ENCODE data around the gene TPRA1.
"Not testable (repeated sequence)": the region's sequence is repeated elsewhere in the genome, so short reads cannot be mapped to it uniquely, and the experiment has no call there.

Gene TPRA1

GRCh38 chr3:127616836-127617605 is 26.5 kb upstream of the TPRA1 start:
- DNase-seq (ENCODE audit: low spot score), result no peak

GRCh38 chr3:127615631-127616305 is 25.2 kb upstream of the TPRA1 start:
- no peak for DNase-seq (ENCODE audit: low spot score)

DNA sequence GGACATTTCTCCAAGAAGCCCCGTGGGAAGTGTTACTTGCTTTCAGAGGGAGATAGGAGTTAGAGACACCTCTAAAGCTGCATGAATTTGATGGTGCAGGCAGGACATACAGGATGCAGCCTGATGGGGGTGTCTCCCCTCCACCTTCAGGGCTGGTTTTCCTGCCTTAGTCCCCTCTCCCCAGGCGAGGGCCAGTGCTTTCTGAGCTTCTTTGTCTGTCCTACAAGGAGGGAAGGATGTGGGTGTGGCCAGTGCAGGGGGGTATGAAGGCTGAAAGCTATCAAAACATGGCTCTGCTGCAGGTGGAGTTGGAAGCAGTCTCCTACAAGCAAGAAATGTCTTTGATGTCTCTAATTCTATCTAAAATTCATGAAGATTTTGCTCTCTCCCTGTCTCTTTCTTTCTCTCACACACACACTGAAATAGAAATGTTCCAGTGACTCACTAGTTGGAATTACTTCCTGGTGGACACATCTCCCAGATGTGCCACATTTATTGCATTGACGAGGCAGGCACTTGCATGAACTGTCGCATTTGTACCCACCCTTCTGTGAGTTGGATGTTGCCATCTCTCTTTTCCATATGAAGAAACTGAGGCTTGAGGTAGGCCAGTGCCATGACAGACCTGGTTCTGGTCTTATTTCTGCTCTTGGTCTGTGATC is 24.5 kb upstream of the TPRA1 start:
- no peak for DNase-seq (ENCODE audit: low spot score)

DNA sequence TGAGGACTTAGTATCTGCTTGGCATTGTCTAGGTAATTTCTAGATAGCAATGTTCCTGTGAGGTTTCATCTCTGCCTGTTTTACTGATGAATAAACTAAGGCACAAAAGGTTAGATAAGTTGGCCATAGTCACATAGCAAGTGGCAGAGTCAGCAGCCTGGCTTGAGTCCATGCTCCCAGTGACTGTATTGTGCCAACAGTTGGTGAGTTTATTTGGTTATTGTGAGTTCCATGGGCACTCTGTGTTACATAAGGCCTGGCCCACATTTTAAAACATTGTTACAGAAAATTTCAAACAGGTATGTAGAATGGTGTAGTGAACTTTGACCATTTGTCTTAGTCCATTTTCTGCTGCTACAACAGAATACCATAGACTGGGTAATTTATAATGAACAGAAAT is 22.9 kb upstream of the TPRA1 start:
- no peak for DNase-seq (ENCODE audit: low spot score)

DNA sequence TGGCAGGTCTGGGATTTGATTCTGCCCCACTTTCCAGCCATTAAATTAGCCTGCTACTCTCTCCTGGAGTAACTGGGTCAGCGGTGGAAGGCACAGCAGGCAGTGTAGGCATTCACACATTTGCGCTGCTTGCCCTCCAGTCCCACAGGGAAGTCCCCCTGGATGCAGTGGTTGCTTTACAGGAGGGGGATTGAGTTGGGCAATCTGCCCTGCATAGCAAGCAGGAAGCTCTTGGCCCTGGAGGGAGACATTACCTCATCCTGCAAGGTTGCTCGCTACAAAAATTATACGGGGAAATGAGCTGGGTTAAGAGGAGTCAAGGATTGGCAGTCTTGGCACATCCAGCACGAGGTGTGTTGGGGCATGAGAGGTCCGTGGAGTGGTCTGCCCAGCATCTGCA is 22.4 kb upstream of the TPRA1 start:
- no peak for DNase-seq (ENCODE audit: low spot score)

DNA sequence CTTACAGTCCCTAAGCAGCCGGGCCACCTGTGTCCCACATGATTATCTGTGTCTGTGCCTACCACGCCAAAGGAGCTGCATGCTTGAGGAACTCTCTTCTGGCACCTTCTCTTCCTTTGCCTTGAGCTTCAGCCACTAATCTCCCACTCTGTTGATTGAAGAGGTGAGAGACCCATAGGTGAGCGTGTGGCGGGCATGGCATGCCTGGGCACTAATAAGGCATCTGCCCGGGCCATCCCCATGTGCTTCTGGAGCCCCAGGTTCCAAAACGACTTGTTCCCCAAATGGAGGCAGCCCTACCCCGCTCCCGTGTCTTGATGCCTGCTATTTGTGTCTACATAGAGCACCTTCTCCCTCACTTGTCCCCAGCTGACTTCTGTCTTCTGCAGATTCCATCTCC is 20.7 kb upstream of the TPRA1 start:
- DNase-seq (ENCODE audit: low spot score), result no peak

DNA sequence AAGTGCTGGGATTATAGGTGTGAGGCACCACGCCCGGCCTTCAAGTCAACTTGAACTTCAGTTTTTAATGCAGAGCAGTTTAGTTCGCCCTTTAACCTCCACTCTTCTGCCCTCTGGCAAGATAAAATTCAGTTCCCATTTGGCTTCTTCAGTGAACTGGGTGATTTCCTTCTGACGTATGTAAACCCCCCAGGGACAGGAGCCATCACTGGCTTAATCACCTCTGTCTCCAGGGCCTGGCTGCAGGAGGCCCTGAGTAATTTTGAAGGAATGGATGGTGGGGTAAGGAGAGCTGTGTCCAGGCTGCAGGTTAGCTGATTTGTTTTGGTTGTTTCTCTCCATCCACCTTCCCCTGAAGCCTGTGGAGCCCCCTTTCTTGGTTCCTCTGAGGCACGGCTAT is 19.6 kb upstream of the TPRA1 start:
- DNase-seq (ENCODE audit: low spot score), result no peak

GRCh38 chr3:127608362-127608718 is 17.8 kb upstream of the TPRA1 start:
- DNase-seq (ENCODE audit: low spot score), result no peak

- DNase-seq (ENCODE audit: low spot score), result no peak
Measured at GRCh38 chr3:127607675-127608361, 17.3 kb upstream of the TPRA1 start.

GRCh38 chr3:127606981-127607595 is 16.6 kb upstream of the TPRA1 start:
- DNase-seq (ENCODE audit: low spot score), result no peak

DNA sequence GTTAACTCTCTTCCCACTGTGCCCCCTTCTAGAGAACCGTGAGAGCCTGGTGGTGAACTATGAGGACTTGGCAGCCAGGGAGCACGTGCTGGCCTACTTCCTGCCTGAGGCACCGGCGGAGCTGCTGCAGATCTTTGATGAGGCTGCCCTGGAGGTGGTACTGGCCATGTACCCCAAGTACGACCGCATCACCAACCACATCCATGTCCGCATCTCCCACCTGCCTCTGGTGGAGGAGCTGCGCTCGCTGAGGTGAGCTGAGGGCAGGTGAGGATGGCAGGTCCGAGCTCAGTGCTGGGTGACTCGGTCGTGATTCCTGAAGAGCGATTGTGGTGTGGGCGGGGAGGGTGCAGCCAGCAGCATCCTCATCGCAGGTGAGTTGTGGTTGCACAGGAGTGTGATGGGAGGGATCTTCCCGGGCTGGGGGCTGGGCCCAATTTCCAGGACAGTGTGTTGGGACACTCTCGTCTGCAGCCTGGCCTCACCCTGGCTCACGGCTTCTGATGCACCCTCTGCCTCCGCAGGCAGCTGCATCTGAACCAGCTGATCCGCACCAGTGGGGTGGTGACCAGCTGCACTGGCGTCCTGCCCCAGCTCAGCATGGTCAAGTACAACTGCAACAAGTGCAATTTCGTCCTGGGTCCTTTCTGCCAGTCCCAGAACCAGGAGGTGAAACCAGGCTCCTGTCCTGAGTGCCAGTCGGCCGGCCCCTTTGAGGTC is 15.7 kb upstream of the TPRA1 start:
- DNase-seq (ENCODE audit: low spot score), result no peak

DNA sequence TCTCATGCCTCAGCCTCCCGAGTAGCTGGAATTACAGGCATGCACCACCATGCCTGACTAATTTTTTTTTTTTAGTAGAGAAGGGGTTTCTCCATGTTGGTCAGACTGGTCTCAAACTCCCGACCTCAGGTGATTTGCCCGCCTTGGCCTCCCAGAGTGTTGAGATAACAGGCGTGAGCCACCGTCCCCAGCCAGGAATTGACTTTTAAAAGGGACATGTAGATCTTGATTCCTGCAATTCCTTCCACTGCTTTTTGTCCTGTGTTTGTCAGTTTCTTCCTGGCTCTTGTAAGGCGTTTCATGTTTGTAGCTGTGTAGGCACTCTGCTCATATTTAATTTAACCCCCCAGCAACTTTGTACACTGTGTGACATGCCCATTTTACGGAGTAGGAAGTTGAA is 15.0 kb upstream of the TPRA1 start:
- not testable (repeated sequence) for DNase-seq (ENCODE audit: low spot score)

- DNase-seq (ENCODE audit: low spot score), result no peak
Measured at GRCh38 chr3:127604546-127605165, 14.1 kb upstream of the TPRA1 start.

DNA sequence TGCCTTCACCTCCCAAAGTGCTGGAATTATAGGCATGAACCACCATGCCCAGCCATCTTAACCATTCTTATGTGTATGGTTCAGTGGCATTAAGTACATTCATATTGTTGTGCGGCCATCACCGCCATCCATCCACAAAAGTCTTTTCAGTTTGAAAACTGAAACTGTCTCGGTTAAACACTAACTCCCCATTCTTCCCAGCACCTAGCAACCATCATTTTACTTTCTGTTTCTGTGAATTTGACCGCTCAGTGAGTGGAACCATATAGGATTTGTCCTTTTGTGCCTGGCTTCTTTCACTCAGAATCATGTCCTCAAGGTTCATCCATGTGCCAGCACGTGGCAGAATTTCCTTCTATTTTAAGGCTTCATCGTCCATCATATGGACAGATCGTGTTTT is 13.5 kb upstream of the TPRA1 start:
- no peak for DNase-seq (ENCODE audit: low spot score)

DNA sequence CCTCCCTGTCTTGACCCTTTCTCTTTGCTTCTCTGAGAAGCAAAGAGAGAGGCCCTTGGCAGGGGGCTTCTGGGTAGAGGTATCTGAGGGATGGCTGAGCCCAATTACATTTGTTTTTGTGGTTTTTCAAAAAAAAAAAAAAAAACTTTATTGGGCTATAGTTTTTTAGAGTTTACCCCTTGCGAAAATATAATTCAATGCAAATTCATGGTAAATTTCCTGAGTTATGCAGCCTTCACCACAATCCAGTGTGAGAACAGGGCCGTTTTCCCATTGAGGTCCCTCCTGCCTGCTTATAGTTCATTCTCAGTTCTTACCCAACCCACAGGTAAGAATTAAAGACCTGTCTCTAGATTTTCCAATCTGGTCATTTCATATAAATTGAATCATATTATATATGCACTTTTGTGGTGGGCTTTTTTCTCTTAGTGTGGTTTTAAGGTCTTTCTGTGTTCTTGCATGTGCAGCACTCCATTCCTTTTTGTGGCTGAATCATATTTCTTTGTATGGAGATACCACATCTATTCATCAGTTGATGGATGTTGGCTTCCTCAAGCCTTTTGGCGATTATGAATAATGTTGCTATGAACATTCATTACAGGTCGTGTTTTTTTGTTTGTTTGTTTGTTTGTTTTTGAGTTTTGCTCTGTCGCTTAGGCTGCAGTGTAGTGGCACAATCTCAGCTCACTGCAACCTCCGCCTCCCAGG is 10.4 kb upstream of the TPRA1 start:
- DNase-seq (ENCODE audit: low spot score), result no peak

DNA sequence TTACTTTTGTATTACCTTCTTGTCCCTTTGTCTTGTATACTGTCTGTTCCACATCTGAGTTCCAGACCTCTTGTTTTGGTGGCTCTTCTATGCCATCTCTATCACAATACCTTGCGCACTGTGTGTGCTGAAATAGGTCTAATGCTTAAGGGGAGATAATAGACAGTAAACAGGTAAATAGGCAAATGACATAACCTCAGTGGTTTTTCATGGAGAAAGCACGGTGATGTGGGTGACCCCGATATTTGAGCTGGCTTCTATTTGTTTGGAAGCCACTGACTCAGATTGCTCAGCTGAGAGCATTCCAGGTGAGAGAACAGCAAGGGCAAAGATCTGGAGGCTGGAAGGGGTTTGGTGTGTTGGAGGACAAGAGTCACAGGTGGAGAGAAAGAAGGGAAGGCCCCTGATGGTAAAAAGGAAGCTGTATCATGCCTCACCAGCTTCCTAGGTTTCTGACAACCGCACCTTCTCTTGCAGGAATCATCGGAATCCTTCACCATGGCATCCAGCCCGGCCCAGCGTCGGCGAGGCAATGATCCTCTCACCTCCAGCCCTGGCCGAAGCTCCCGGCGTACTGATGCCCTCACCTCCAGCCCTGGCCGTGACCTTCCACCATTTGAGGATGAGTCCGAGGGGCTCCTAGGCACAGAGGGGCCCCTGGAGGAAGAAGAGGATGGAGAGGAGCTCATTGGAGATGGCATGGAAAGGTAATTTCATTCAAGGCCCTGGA is 8.5 kb upstream of the TPRA1 start:
- DNase-seq (ENCODE audit: low spot score), result no peak

- no peak for DNase-seq (ENCODE audit: low spot score)
Measured at GRCh38 chr3:127597020-127597771, 6.7 kb upstream of the TPRA1 start.

- no peak for DNase-seq (ENCODE audit: low spot score)
Measured at GRCh38 chr3:127595303-127595702, 4.8 kb upstream of the TPRA1 start.

- no peak for DNase-seq (ENCODE audit: low spot score)
Measured at GRCh38 chr3:127593178-127593577, 2.6 kb upstream of the TPRA1 start.

Measured in germinal center (tissue), 1 donor.